CD4-positive, CD25-positive, alpha-beta regulatory T cell (primary cell): ENCODE measurements around the gene PTBP1. TPM values are rescaled to one million over a fixed set of nuclear protein-coding genes. Genes with fewer than 3 reads are reported as not detected.
A peak's percentile ranks its signal among the peaks of the same experiment; 100 is the strongest.

ENCODE experiments used
- ATAC-seq, 2 donors: fragments of 150-1000 bp; cut with Tn5 transposase; one replicate each; pipeline ENCODE4 v1.10.0; 2021; ENCODE audit warnings: low read depth in 2 of 2, moderate number of reproducible peaks in 2 of 2, moderate library complexity in 1 of 2
- DNase-seq, 3 donors: peaks; one replicate each; pipeline versions ENCODE4 v3.0.0 to v3.0.0-alpha.2; 2012 to 2022; ENCODE audit warnings: mixed read lengths in 1 of 3
- H3K27ac ChIP-seq: one replicate; pipeline ENCODE4 v1.7.0; 2013; ENCODE audit warnings: mild to moderate bottlenecking, low read length; ENCODE audit not compliant: insufficient read depth, poor library complexity, severe bottlenecking
- H3K27me3 ChIP-seq: one replicate; pipeline ENCODE4 v1.7.0; 2013; ENCODE audit warnings: low read length; ENCODE audit not compliant: control insufficient read depth, insufficient read depth
- H3K36me3 ChIP-seq: one replicate; pipeline ENCODE4 v1.7.0; 2013; ENCODE audit warnings: mild to moderate bottlenecking, low read length, moderate library complexity; ENCODE audit not compliant: control insufficient read depth, insufficient read depth
- H3K4me1 ChIP-seq: 2 replicates; pipeline ENCODE4 v1.7.0; 2013; ENCODE audit warnings: mild to moderate bottlenecking, low read length; ENCODE audit not compliant: insufficient read depth, control insufficient read depth, poor library complexity, severe bottlenecking
- H3K4me3 ChIP-seq: one replicate; pipeline ENCODE4 v1.7.0; 2013; ENCODE audit warnings: low read depth, mild to moderate bottlenecking, low read length, moderate library complexity
- H3K9me3 ChIP-seq, 2 experiments: 1 replicate in 1 of 2; 2 replicates in 1 of 2; pipeline ENCODE4 v1.7.0; 2013; ENCODE audit warnings: low read length in 2 of 2, mild to moderate bottlenecking in 1 of 2, moderate library complexity in 1 of 2; ENCODE audit not compliant: control insufficient read depth in 2 of 2
- H3K27ac Mint-ChIP-seq, 3 donors: one replicate each; pipeline ENCODE4 v1.8.0; 2020 to 2022; ENCODE audit warnings: mild to moderate bottlenecking in 3 of 3, mixed read lengths in 3 of 3, moderate library complexity in 2 of 3
- H3K27me3 Mint-ChIP-seq: one replicate; pipeline ENCODE4 v1.8.0; 2022; ENCODE audit warnings: mild to moderate bottlenecking, mixed read lengths
- H3K36me3 Mint-ChIP-seq: one replicate; pipeline ENCODE4 v1.8.0; 2020; ENCODE audit warnings: mixed read lengths
- H3K4me1 Mint-ChIP-seq, 4 donors: one replicate each; pipeline ENCODE4 v1.8.0; 2020 to 2022; ENCODE audit warnings: mixed read lengths in 4 of 4, mild to moderate bottlenecking in 1 of 4
- H3K4me3 Mint-ChIP-seq, 4 donors: one replicate each; pipeline ENCODE4 v1.8.0; 2020 to 2022; ENCODE audit warnings: mild to moderate bottlenecking in 4 of 4, mixed read lengths in 4 of 4, moderate library complexity in 3 of 4
- H3K9me3 Mint-ChIP-seq, 7 donors: one replicate each; pipeline ENCODE4 v1.8.0; 2020 to 2022; ENCODE audit warnings: mixed read lengths in 7 of 7, mild to moderate bottlenecking in 3 of 7, moderate library complexity in 2 of 7
- polyA plus RNA-seq, 4 donors: library from polyadenylated mRNA; unstranded; fragments of 300-500 nt; fragmentation: Illumina TruSeq; gene quantifications; one replicate each; pipeline ENCODE4 v1.2.3, GENCODE V29; 2021
- total RNA-seq: library from RNA; stranded (reverse); gene quantifications from one replicate; pipeline ENCODE4 v1.2.3, GENCODE V29; 2022

PTBP1 gene
- total and polyA plus RNA-seq, 5 donors from 2014 or later, result 108 to 308 (median 132) TPM

DNA sequence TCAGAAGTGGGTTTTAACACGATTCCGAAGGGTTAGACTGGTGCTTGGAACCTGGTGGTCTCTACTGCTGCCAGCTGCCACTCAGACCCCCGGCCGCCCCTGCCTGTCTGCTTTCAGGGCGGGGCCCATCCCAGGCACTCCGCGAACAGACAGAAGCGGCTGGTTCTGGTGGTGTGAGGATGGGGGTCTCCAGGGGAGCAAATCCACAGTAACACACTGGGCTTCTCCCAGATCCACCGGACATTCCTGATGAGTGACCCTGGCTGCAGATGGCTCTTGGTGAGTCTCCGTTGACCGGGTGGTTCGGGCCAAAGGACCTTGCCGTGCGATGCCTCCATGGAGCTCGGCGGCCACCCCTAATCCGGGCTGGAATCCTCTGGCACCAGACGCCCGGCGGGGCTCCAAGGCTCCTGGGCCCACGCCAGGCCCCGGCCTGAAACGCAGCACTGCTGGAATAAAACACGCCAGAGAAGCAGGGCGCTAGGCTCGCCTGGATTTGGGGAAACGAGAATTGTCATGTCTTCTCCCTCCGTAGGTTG, 2.1 kb upstream of the PTBP1 start:
- Histone ChIP-seq H3K27ac (no peak overlapping the region), H3K36me3 (peaks cover 2% of the 10 kb centered on the region), H3K27me3 (no peaks in the 10 kb centered on the region), H3K4me3 (no peak overlapping the region), H3K9me3 (no peaks in the 10 kb centered on the region), H3K4me1 (peaks cover 25% of the 10 kb centered on the region)
- peaks cover 12% of the 10 kb centered on the region for H3K27me3 Mint-ChIP-seq
- no peak overlapping the region for H3K27ac Mint-ChIP-seq
- H3K4me3 Mint-ChIP-seq, result no peak overlapping the region
- DNase-seq (no peak), ATAC-seq (no peak)
- no peaks in the 10 kb centered on the region for H3K9me3 Mint-ChIP-seq
- H3K4me1 Mint-ChIP-seq, result peaks cover 0 to 18% (median 9%) of the 10 kb centered on the region in 4 donors
- H3K36me3 Mint-ChIP-seq, result peaks cover 7% of the 10 kb centered on the region

DNA sequence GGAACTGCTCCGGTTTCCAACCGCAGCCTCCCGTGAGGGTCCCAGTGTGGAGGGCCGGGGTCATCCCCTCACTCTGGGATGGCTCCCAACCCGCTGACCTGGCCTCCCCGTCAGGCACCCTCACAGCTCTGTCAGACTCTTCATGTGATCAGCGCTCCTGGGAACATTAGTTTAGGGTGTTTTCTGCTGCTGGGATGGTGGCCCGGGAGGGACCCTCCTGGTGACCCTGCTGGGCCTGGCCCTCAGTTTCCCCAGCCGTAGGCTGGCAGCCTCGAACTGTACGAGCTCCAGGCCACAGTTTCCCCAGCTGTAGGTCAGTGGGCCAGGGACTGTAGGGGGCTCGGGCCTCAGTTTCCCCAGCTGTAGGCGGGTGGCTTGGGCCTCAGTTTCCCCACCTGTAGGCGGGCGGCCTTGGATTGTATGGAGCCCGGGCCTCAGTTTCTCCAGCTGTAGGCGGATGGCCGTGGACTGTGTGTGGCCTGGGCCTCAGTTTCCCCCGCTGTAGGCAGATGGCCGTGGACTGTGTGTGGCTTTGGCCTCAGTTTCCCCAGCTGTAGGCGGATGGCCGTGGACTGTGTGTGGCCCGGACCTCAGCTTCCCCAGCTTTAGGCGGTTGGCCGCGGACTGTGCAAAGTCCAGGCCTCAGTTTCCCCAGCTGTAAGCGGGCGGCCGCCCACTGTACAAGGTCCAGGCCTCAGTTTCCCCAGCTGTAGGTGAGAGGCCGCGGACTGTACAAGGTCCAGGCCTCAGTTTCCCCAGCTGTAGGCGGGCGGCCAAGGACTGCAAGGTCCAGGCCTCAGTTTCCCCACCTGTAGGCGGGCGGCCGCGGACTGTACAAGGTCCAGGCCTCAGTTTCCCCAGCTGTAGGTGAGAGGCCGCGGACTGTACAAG, 1.3 kb upstream of the PTBP1 start:
- H3K9me3 ChIP-seq, result no peaks in the 10 kb centered on the region
- Mint-ChIP-seq H3K27ac (no peak overlapping the region), H3K9me3 (no peaks in the 10 kb centered on the region), H3K36me3 (peaks cover 13% of the 10 kb centered on the region), H3K4me1 (peaks cover 0 to 26% (median 14%) of the 10 kb centered on the region in 4 donors), H3K4me3 (peak overlapping the region in 3 of 4 donors; percentile 43 to 90 (median 80)), H3K27me3 (peaks cover 7% of the 10 kb centered on the region)
- no peak overlapping the region for H3K4me3 ChIP-seq
- peak overlapping the region; percentile 68 for H3K27ac ChIP-seq
- H3K27me3 ChIP-seq, result no peaks in the 10 kb centered on the region
- DNase-seq (no peak), ATAC-seq (no peak)
- H3K36me3 ChIP-seq, result peaks cover 5% of the 10 kb centered on the region
- peaks cover 33% of the 10 kb centered on the region for H3K4me1 ChIP-seq

GRCh38 chr19:797528-798414, 519 bp downstream of the PTBP1 start:
- Histone ChIP-seq H3K4me1 (peaks cover 51% of the 10 kb centered on the region), H3K27me3 (no peaks in the 10 kb centered on the region), H3K4me3 (peak overlapping the region; percentile 79), H3K27ac (peak overlapping the region; percentile 80), H3K9me3 (no peaks in the 10 kb centered on the region), H3K36me3 (peaks cover 5% of the 10 kb centered on the region)
- Mint-ChIP-seq H3K4me1 (peaks cover 0 to 44% (median 21%) of the 10 kb centered on the region in 4 donors), H3K27ac (peak overlapping the region in 2 of 3 donors; percentile 51 to 94), H3K4me3 (peak overlapping the region; percentile 82 to 94 (median 92)), H3K9me3 (peaks cover 0 to 1% (median 0%) of the 10 kb centered on the region in 7 donors), H3K27me3 (peaks cover 4% of the 10 kb centered on the region), H3K36me3 (peaks cover 16% of the 10 kb centered on the region)
- peak; percentile 8 to 13 for ATAC-seq
- DNase-seq, result peak; percentile 78 to 93 (median 88)

DNA sequence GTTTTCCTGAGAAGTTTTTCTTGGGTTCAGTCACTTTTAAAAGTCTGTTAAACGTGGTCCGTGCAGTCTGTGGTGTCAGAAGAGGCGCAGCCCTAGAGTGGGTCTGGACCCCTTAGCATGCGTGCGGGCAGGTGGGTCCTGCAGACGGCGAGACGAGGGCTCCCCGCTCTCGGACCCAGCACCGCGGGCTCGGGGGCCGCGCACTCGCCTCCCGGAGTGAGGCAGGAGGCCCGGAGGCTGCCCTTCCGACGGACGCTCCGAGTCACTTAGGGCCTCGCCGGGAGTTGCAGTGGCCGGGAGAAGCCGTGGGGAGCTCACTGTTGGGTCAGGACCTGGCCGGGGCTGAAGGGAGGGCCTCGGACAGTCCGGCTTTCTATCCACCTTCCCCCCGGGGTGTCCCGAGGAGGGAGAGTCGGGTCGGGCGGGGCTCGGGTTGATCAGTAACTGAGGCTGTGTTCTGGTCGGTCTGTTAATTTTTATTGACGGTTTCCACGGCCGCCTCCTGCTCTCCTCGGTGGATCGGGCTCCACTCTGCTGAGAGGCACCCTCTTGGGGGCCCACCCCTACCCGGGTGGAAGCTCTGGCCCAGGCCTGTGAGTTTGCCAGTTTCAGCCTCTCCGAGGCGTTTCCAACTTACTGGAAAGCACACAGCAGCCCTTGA, 1.3 kb downstream of the PTBP1 start:
- peaks cover 59% of the 10 kb centered on the region for H3K4me1 ChIP-seq
- DNase-seq (peak in 1 of 3 donors; percentile 35), ATAC-seq (no peak)
- peak overlapping the region; percentile 82 to 93 (median 90) for H3K4me3 Mint-ChIP-seq
- H3K36me3 ChIP-seq, result peaks cover 8% of the 10 kb centered on the region
- peaks cover 0 to 1% (median 0%) of the 10 kb centered on the region in 7 donors for H3K9me3 Mint-ChIP-seq
- peak overlapping the region; percentile 85 to 96 (median 88) for H3K27ac Mint-ChIP-seq
- peak overlapping the region; percentile 79 for H3K4me3 ChIP-seq
- peaks cover 4% of the 10 kb centered on the region for H3K27me3 Mint-ChIP-seq
- peaks cover 16% of the 10 kb centered on the region for H3K36me3 Mint-ChIP-seq
- peaks cover 0 to 52% (median 22%) of the 10 kb centered on the region in 4 donors for H3K4me1 Mint-ChIP-seq
- no peaks in the 10 kb centered on the region for H3K9me3 ChIP-seq
- H3K27ac ChIP-seq, result peak overlapping the region; percentile 80
- no peaks in the 10 kb centered on the region for H3K27me3 ChIP-seq

DNA sequence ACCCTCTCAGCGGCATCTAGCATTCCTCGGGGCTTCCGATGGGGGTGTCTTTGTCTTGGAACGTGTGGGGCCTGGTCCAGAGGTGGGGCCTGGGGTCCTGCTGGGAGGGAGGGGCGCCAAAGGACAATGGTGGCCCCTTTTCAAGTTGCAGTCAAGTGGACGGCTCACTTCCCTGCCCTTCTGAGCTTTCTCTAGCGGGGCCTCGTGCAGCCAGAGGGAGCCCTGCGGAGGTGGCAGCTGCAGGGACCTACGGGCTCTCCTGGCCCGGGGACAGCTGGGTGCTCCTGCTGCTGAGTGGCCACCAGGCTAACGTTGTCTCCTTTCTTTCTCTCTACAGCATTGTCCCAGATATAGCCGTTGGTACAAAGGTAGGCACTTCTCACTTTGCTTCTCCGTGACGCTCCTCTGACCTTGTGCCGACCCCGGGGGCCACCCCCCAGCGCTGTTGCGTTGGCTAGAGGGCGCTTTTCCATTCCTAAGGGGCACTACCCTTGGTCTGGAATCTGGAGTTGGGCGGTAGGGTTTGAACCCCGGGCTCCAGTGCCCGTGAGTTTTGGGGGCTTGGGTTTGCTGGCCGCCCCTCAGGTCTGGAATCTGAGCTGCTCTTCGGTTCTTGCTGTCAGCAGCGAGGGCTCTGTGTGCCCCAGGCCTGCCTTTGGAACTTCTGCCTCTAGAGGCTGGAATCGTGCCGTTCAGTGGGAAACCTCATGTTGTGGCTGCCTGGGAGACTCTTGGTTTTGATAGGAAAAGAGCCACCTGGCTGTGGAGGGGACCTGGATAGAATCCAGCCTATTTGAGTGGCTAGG, 2.0 kb downstream of the PTBP1 start:
- peak overlapping the region; percentile 79 for H3K4me3 ChIP-seq
- H3K9me3 ChIP-seq, result no peaks in the 10 kb centered on the region
- H3K36me3 ChIP-seq, result peaks cover 16% of the 10 kb centered on the region
- peaks cover 4% of the 10 kb centered on the region for H3K27me3 Mint-ChIP-seq
- peak overlapping the region; percentile 85 to 96 (median 88) for H3K27ac Mint-ChIP-seq
- peaks cover 61% of the 10 kb centered on the region for H3K4me1 ChIP-seq
- H3K9me3 Mint-ChIP-seq, result peaks cover 0 to 2% (median 0%) of the 10 kb centered on the region in 7 donors
- H3K4me1 Mint-ChIP-seq, result peaks cover 0 to 58% (median 22%) of the 10 kb centered on the region in 4 donors
- peak in 1 of 3 donors; percentile 28 for DNase-seq
- no peak for ATAC-seq
- peak overlapping the region; percentile 80 for H3K27ac ChIP-seq
- peaks cover 16% of the 10 kb centered on the region for H3K36me3 Mint-ChIP-seq
- peak overlapping the region; percentile 82 to 93 (median 90) for H3K4me3 Mint-ChIP-seq
- no peaks in the 10 kb centered on the region for H3K27me3 ChIP-seq

- no peaks in the 10 kb centered on the region for H3K27me3 ChIP-seq
- H3K4me3 ChIP-seq, result peak overlapping the region; percentile 26
- H3K9me3 Mint-ChIP-seq, result peaks cover 0 to 2% (median 0%) of the 10 kb centered on the region in 7 donors
- DNase-seq (no peak), ATAC-seq (no peak)
- H3K27ac Mint-ChIP-seq, result peak overlapping the region; percentile 66 to 96 (median 88)
- H3K9me3 ChIP-seq, result no peaks in the 10 kb centered on the region
- peaks cover 61% of the 10 kb centered on the region for H3K4me1 ChIP-seq
- H3K27ac ChIP-seq, result peak overlapping the region; percentile 80
- H3K36me3 Mint-ChIP-seq, result peaks cover 16% of the 10 kb centered on the region
- H3K4me1 Mint-ChIP-seq, result peaks cover 0 to 58% (median 22%) of the 10 kb centered on the region in 4 donors
- H3K36me3 ChIP-seq, result peaks cover 27% of the 10 kb centered on the region
- peak overlapping the region; percentile 82 to 93 (median 90) for H3K4me3 Mint-ChIP-seq
- H3K27me3 Mint-ChIP-seq, result peaks cover 4% of the 10 kb centered on the region
Measured at GRCh38 chr19:800360-801029, 3.2 kb downstream of the PTBP1 start.
